ENCODE measurements around the gene SAMD4B.

SAMD4B gene

DNA sequence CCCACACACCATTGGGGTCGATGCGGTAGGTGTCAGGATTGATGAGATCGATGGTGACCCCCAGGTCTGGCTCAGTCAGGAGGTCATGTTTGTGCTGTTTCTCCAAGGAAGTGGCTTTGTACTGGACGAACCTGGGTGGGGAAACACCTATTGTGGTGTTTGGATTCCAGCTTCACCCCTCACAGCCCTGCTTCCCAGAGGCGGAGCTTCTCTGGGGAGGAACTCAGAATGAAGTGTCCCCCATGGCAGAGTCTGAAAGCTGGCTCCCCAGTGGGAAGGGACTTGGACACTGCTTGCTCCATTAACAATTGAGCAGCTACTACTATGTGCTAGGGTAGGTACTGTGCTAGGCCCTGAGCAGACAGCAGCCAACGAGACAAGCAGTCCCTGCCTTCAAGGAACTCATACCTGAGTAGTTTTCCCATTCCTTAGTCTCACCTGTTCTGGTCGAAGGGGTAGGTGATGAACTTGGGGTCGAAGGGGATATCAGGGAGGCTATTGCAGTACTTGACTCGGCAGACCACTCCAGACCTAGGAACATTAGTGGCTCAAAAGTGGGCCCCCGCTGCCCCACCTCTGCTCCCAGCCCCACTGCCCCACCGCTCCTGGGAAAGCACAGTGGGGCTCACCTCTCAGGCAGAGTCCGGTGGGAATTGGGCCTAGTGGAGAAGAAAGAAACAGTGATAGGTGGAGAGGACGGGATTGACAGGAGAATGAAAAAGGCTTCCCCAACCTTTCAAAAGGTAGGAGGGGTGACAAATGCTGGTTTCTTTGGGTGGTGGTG is 47.6 kb downstream of the SAMD4B start:
- peak overlapping the region; percentile 98 for H3K4me3 ChIP-seq (ENCODE audit: low read depth, low read length)

DNA sequence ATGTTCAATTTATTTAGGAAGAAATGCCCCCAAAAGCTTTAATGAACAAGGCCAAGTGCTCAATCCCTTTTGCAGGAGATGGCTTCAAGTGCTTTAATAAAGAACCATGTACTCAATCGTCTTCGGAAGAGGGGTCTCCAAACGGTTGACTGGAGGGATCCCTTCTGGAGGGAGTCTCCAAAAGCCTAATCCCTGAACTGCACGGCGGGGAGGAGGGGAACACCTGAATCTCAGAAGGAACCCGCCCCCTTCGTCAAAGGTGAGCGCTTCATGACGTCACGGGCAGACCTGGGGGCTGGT is 48.2 kb downstream of the SAMD4B start:
- H3K4me3 ChIP-seq (ENCODE audit: low read depth, low read length) = peak overlapping the region; percentile 98
- in situ Hi-C loops (cut with HindIII; ENCODE audit: low sequenced_read_pairs) = no loop called here
- TF ChIP-seq, protein P1, sequence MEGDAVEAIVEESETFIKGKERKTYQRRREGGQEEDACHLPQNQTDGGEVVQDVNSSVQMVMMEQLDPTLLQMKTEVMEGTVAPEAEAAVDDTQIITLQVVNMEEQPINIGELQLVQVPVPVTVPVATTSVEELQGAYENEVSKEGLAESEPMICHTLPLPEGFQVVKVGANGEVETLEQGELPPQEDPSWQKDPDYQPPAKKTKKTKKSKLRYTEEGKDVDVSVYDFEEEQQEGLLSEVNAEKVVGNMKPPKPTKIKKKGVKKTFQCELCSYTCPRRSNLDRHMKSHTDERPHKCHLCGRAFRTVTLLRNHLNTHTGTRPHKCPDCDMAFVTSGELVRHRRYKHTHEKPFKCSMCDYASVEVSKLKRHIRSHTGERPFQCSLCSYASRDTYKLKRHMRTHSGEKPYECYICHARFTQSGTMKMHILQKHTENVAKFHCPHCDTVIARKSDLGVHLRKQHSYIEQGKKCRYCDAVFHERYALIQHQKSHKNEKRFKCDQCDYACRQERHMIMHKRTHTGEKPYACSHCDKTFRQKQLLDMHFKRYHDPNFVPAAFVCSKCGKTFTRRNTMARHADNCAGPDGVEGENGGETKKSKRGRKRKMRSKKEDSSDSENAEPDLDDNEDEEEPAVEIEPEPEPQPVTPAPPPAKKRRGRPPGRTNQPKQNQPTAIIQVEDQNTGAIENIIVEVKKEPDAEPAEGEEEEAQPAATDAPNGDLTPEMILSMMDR (IDR thresholded peaks at IDR 0.05; ENCODE audit: low read depth, low read length, missing control alignments) = no peak
- no peak for DNase-seq (ENCODE audit: low read depth)

More for the DNA sequence above, 47.6 kb downstream of the SAMD4B start:
- TF ChIP-seq, protein P1 (IDR thresholded peaks at IDR 0.05; ENCODE audit: low read depth, low read length, missing control alignments) = no peak
- no peak for DNase-seq (ENCODE audit: low read depth)
- in situ Hi-C loops (cut with HindIII; ENCODE audit: low sequenced_read_pairs) = no loop called here

DNA sequence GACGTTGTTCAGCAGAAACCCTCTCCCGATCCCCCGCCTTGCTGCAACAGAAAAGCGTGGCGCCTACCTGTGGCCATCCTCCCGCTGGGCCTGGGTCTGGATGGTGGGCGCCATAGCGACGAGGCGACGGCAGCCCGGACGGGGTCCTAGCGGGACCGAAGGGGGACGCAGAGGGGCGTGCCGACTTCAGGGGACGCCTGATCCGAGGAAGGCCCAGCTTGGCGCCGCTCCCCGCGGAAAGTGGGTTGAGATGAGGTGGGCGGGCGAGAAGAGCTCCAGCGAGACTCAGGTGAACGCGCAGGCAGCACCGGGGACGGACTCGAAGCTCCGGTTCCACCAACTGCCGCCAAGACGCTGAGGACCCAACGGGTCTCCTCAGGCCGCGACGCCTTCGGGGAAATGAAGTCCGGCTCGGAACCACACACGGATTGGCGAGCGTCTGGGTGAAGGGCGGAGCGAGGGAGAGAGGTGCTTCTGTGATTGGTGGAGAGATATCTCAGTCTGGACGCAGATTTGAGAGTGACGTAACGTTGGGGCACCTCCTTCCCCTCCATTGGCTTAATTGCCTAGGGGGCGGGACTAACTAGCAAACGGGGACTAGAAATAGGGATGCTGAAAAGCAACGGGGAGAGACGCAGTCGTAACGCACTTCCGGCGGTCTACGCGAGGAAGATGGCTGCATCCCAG is 48.7 kb downstream of the SAMD4B start, which contains the start of the genes MED29 and PAF1:
TSS of gene MED29 (plus strand) at position 628 of the 687 bp plus-strand sequence. CDS start at position 673, 45 bp downstream.
TSS of gene PAF1 (minus strand) at position 356 of the 687 bp plus-strand sequence. CDS start at position 114, 242 bp downstream.
- peak within 1 kb of the TSS; percentile 98 for H3K4me3 ChIP-seq (ENCODE audit: low read depth, low read length)
- TF ChIP-seq, protein P1 (IDR thresholded peaks at IDR 0.05; ENCODE audit: low read depth, low read length, missing control alignments) = peak; percentile 5
- DNase-seq (ENCODE audit: low read depth) = peak; percentile 99
- in situ Hi-C loops (cut with HindIII; ENCODE audit: low sequenced_read_pairs) = no loop called here

DNA sequence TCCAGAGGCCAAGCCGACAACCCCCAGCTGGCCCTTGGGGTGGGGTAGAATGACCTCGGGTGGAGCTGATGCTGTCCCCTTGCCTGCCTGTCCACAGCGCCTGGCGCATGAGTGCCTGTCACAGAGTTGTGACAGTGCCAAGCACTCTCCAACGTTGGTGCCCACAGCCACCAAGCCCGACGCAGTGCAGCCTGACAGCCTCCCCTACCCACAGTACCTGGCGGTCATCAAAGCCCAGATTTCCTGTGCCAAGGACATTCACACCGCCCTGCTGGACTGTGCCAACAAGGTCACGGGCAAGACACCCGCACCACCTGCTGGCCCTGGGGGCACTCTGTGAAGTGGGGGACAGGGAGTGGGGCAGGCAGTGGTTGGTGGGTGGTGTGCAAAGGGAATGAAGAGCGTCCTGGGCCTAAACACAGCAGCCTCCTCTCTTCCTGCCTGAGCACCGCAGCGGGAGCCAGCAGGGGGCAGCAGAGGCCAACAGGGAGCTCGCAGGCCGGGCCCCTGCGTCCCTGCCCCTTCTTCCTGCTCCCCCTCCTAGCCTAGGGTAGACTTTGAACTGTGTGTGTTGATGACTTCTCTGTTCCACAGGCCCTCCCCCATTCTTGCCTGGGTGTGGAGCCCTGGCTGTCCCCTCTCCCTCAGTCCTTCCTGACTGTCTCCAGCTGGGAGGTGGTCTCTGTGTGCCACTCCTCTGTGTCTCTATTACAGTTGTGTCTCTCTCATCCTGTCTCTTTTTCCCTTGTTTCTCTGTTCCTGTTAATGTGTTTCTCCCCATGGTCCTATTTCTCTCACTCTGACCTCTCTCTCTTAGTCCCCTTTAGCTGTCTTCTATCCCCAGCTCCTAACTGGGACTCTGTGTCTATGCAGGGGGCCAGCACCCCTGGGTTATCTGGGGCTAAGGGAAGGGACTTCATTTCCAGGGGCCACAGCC is 55.4 kb downstream of the SAMD4B start:
- no peak overlapping the region for H3K4me3 ChIP-seq (ENCODE audit: low read depth, low read length)
- in situ Hi-C loops (cut with HindIII; ENCODE audit: low sequenced_read_pairs) = no loop called here
- TF ChIP-seq, protein P1 (IDR thresholded peaks at IDR 0.05; ENCODE audit: low read depth, low read length, missing control alignments) = peak; percentile 95
- no peak for DNase-seq (ENCODE audit: low read depth)

DNA sequence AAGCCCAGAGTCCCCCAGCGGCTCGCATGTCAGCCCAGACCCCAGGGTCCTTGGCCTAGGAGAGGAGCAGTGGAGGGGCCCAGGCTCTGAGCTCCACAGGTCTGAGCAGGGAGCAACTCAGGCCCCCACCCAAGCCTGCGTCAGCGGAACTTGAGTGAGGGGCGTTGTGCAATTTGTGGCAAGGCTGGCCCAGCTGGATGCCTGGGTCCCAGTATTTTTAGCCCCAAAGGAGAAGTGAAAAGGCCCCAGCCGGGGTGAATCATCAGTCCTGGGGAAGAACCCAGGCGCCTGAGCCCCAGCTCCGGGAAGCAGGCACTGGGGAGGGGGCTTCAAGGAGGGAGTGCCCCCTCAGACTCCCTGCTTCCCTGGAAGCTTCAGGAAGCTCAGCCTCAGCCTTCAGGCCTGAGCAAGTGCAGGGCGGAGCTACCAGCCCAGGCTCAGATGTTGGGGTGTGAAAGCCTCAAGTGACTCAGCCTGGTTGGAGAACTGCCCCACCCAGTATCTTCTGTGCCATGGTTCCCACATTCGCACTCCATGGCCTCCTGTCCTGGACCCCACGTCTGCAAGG is 56.2 kb downstream of the SAMD4B start:
- in situ Hi-C loops (cut with HindIII; ENCODE audit: low sequenced_read_pairs) = no loop called here
- H3K4me3 ChIP-seq (ENCODE audit: low read depth, low read length) = no peak overlapping the region
- DNase-seq (ENCODE audit: low read depth) = no peak
- TF ChIP-seq, protein P1 (IDR thresholded peaks at IDR 0.05; ENCODE audit: low read depth, low read length, missing control alignments) = no peak

DNA sequence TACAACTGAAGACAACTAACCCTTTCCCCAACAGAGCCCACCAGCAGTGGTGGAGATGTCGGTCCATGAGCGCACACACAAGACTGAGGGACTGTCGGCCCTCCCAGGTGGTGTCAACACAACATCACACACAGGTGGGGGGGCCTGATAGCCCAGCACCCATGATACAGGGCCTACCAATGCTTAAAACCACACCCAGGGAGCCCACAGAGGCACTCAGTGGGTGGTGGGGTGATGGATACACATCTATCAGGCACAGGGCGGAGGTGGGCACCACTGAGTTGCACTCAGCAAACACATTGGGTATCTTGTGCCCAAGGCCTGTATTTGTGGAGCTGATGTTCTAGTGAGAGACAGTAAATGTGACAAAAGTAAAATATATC is 57.4 kb downstream of the SAMD4B start:
- in situ Hi-C loops (cut with HindIII; ENCODE audit: low sequenced_read_pairs) = no loop called here
- no peak for DNase-seq (ENCODE audit: low read depth)
- no peak overlapping the region for H3K4me3 ChIP-seq (ENCODE audit: low read depth, low read length)
- TF ChIP-seq, protein P1 (IDR thresholded peaks at IDR 0.05; ENCODE audit: low read depth, low read length, missing control alignments) = no peak

Measured in astrocyte of the cerebellum (primary cell).